C4-2B (cell line): ENCODE results near the gene ZNF736.

ENCODE experiments used
- H3K27ac ChIP-seq: fragments of 450-650 bp; 2 replicates; pipeline ENCODE4 v1.5.1; 2017
- CTCF ChIP-seq: fragments of 450-650 bp; conservative IDR thresholded peaks from 2 replicates; pipeline ENCODE4 v1.5.1; 2017; ENCODE audit warnings: mild to moderate bottlenecking
- ZFX ChIP-seq: fragments of 450-650 bp; IDR thresholded peaks from 2 replicates; pipeline ENCODE4 v1.6.1; 2017

ZNF736 gene

GRCh38 chr7:64371116-64371515, 57.4 kb downstream of the ZNF736 start:
- TF ChIP-seq ZFX (no peak), CTCF (no peak)
- H3K27ac ChIP-seq = no peak overlapping the region

GRCh38 chr7:64373017-64373416, 59.3 kb downstream of the ZNF736 start:
- no peak overlapping the region for H3K27ac ChIP-seq
- TF ChIP-seq ZFX (no peak), CTCF (no peak)

GRCh38 chr7:64400401-64400800, 86.6 kb downstream of the ZNF736 start:
- TF ChIP-seq ZFX (no peak), CTCF (no peak)
- H3K27ac ChIP-seq = no peak overlapping the region
